H1 (cell line): ENCODE measurements around the gene DYNC2H1. TPM values are rescaled to one million over a fixed set of nuclear protein-coding genes. Genes with fewer than 3 reads are reported as not detected.

Experiments used
- CTCF ChIA-PET: fragments of 300-600 bp; sonication (Branson Sonifier 250); formaldehyde crosslinking; loops from one replicate; lab custom pipeline; 2021; ENCODE audit not compliant: partially characterized antibody; lab: Charles Lee
- POLR2A ChIA-PET: fragments of 300-600 bp; sonication (Branson Sonifier 250); formaldehyde crosslinking; loops from one replicate; lab custom pipeline; 2021; ENCODE audit warnings: inconsistent platforms; ENCODE audit not compliant: partially characterized antibody; lab: Charles Lee
- DNase-seq, 2 experiments: peaks; one replicate each; pipeline versions ENCODE4 v3.0.0 to v3.0.0-alpha.2; 2010 to 2022; ENCODE audit warnings: low spot score in 2 of 2, low read depth in 1 of 2, mixed read lengths in 1 of 2
- FAIRE-seq: peaks from 2 replicates; lab custom pipeline; 2011; peaks lifted over from hg19 to GRCh38; lab: Jason Lieb, UNC
- H2AFZ ChIP-seq: 2 replicates; pipeline ENCODE4 v1.8.1; 2012; ENCODE audit warnings: low read length, inconsistent platforms
- H2AK5ac ChIP-seq: 2 replicates; pipeline ENCODE4 v1.6.1; 2013; ENCODE audit warnings: low read depth, low read length
- H2BK120ac ChIP-seq: replicated peaks from 2 replicates; pipeline ENCODE3; 2013; ENCODE audit warnings: low read depth, low read length, inconsistent platforms
- H2BK12ac ChIP-seq: 2 replicates; pipeline ENCODE4 v1.6.1; 2013; ENCODE audit warnings: low read depth, low read length
- H2BK15ac ChIP-seq: 2 replicates; pipeline ENCODE4 v1.6.1; 2013; ENCODE audit warnings: low read length
- H2BK20ac ChIP-seq: 2 replicates; pipeline ENCODE4 v1.6.1; 2013; ENCODE audit warnings: low read length
- H2BK5ac ChIP-seq: 2 replicates; pipeline ENCODE4 v1.6.1; 2013; ENCODE audit warnings: low read depth, low read length
- H3K14ac ChIP-seq: 2 replicates; pipeline ENCODE4 v1.6.1; 2013; ENCODE audit warnings: inconsistent platforms; ENCODE audit not compliant: insufficient read length
- H3K18ac ChIP-seq: 2 replicates; pipeline ENCODE4 v1.6.1; 2013; ENCODE audit warnings: low read length; ENCODE audit errors: extremely low read depth
- H3K23ac ChIP-seq: 2 replicates; pipeline ENCODE4 v1.6.1; 2013; ENCODE audit warnings: inconsistent platforms; ENCODE audit not compliant: insufficient read length
- H3K23me2 ChIP-seq: 2 replicates; pipeline ENCODE4 v1.6.1; 2013; ENCODE audit warnings: low read depth, low read length
- H3K27ac ChIP-seq: 2 replicates; pipeline ENCODE4 v1.6.1; 2011; ENCODE audit warnings: low read depth, low read length, inconsistent platforms
- H3K27me3 ChIP-seq, 4 experiments: replicated peaks in 1 of 4; 1 replicate in 1 of 4; 2 replicates in 3 of 4; pipeline versions ENCODE4 v1.6.1 to v1.8.1; 2011 to 2013; ENCODE audit warnings: low read length in 3 of 4, mild to moderate bottlenecking in 3 of 4, inconsistent platforms in 2 of 4, mixed read lengths in 2 of 4, moderate library complexity in 1 of 4; ENCODE audit not compliant: control insufficient read depth in 3 of 4, insufficient read depth in 3 of 4; ENCODE audit errors: extremely low read depth in 1 of 4
- H3K36me3 ChIP-seq, 4 experiments: 2 replicates each; pipeline versions ENCODE4 v1.6.1 to v1.8.1; 2011 to 2013; ENCODE audit warnings: mild to moderate bottlenecking in 4 of 4, low read length in 3 of 4, moderate library complexity in 2 of 4, control low read depth in 1 of 4, inconsistent platforms in 1 of 4; ENCODE audit not compliant: insufficient read depth in 4 of 4, control insufficient read depth in 2 of 4
- H3K4ac ChIP-seq: replicated peaks from 2 replicates; pipeline ENCODE3; 2013; ENCODE audit warnings: low read length, low read depth, mixed read lengths, inconsistent platforms; ENCODE audit not compliant: insufficient read length
- H3K4me1 ChIP-seq, 4 experiments: replicated peaks in 1 of 4; 1 replicate in 1 of 4; 2 replicates in 3 of 4; pipeline versions ENCODE4 v1.6.1 to v1.8.1; 2011 to 2013; ENCODE audit warnings: low read length in 3 of 4, inconsistent platforms in 2 of 4, mixed read lengths in 1 of 4; ENCODE audit not compliant: insufficient read depth in 4 of 4, control insufficient read depth in 3 of 4
- H3K4me2 ChIP-seq, 2 experiments: 2 replicates each; pipeline versions ENCODE4 v1.6.1 to v1.8.1; 2011 to 2013; ENCODE audit warnings: low read depth in 2 of 2, low read length in 2 of 2, control low read depth in 1 of 2, inconsistent platforms in 1 of 2, mild to moderate bottlenecking in 1 of 2; ENCODE audit not compliant: insufficient read depth in 1 of 2
- H3K4me3 ChIP-seq, 4 experiments: fragments of 200-600, 300-600 bp in 1 of 4; sonication (generic), shearing (Covaris generic), sonication (Bioruptor Twin) in 1 of 4; 2 replicates each; pipeline versions ENCODE4 v1.5.1 to v1.8.1; 2011 to 2016; ENCODE audit warnings: low read length in 4 of 4, low read depth in 3 of 4, control low read depth in 2 of 4, inconsistent platforms in 2 of 4, mild to moderate bottlenecking in 2 of 4, mixed read lengths in 1 of 4, moderate library complexity in 1 of 4; ENCODE audit not compliant: insufficient read depth in 2 of 4; ENCODE audit errors: extremely low read depth in 1 of 4
- H3K56ac ChIP-seq: replicated peaks from 2 replicates; pipeline ENCODE3; 2013; ENCODE audit warnings: low read depth, mild to moderate bottlenecking, mixed read lengths, low read length, inconsistent platforms; ENCODE audit not compliant: insufficient read length
- H3K79me1 ChIP-seq: 2 replicates; pipeline ENCODE4 v1.6.1; 2013; ENCODE audit warnings: low read depth, low read length, control low read depth
- H3K79me2 ChIP-seq, 2 experiments: 2 replicates each; pipeline versions ENCODE4 v1.6.1 to v1.8.1; 2012 to 2013; ENCODE audit warnings: low read length in 2 of 2, mild to moderate bottlenecking in 2 of 2, inconsistent platforms in 1 of 2; ENCODE audit not compliant: insufficient read depth in 2 of 2, control insufficient read depth in 1 of 2
- H3K9ac ChIP-seq, 4 experiments: replicated peaks in 1 of 4; 1 replicate in 1 of 4; 2 replicates in 3 of 4; pipeline versions ENCODE4 v1.6.1 to v1.8.1; 2011 to 2013; ENCODE audit warnings: low read depth in 3 of 4, low read length in 3 of 4, control low read depth in 2 of 4, mild to moderate bottlenecking in 2 of 4, moderate library complexity in 2 of 4, inconsistent platforms in 1 of 4; ENCODE audit errors: extremely low read depth in 1 of 4
- H3K9me3 ChIP-seq, 2 experiments: 2 replicates each; pipeline versions ENCODE4 v1.6.1 to v1.8.1; 2012 to 2013; ENCODE audit warnings: mild to moderate bottlenecking in 2 of 2, moderate library complexity in 2 of 2, control low read depth in 1 of 2, inconsistent platforms in 1 of 2, low read depth in 1 of 2, low read length in 1 of 2, mixed read lengths in 1 of 2; ENCODE audit not compliant: insufficient read depth in 2 of 2
- H4K20me1 ChIP-seq, 2 experiments: replicated peaks in 1 of 2; 2 replicates each; pipeline versions ENCODE3 to v1.8.1; 2011 to 2013; ENCODE audit warnings: inconsistent platforms in 2 of 2, low read length in 2 of 2, mild to moderate bottlenecking in 1 of 2; ENCODE audit not compliant: insufficient read depth in 2 of 2, control insufficient read depth in 1 of 2
- H4K5ac ChIP-seq: 2 replicates; pipeline ENCODE4 v1.6.1; 2013; ENCODE audit warnings: low read length, low read depth, mixed read lengths, inconsistent platforms; ENCODE audit not compliant: insufficient read length
- H4K8ac ChIP-seq: 2 replicates; pipeline ENCODE4 v1.8.0; 2013; ENCODE audit warnings: mild to moderate bottlenecking, moderate library complexity, low read length, inconsistent platforms; ENCODE audit not compliant: insufficient read depth; ENCODE audit errors: extremely low read depth
- H4K91ac ChIP-seq: replicated peaks from 2 replicates; pipeline ENCODE3; 2013; ENCODE audit warnings: low read length, mixed read lengths, inconsistent platforms; ENCODE audit not compliant: insufficient read length
- BCL11A ChIP-seq, 2 experiments: IDR thresholded peaks; one replicate each; pipeline ENCODE4 v1.6.1; 2011; ENCODE audit warnings: low read depth in 2 of 2, low read length in 2 of 2, mild to moderate bottlenecking in 2 of 2
- CREB1 ChIP-seq: IDR thresholded peaks from 2 replicates; pipeline ENCODE4 v1.6.1; 2012; ENCODE audit warnings: inconsistent platforms
- EZH2 ChIP-seq: fragments of 200-600 bp; sonication (generic); IDR thresholded peaks from 2 replicates; pipeline ENCODE4 v1.7.1; 2012; ENCODE audit warnings: low read depth, mild to moderate bottlenecking, moderate library complexity, low read length, inconsistent platforms; ENCODE audit not compliant: severe bottlenecking
- WGBS, 2 experiments: shearing (Covaris generic) in 1 of 2; methylation state at CpG; one replicate each; pipeline versions ENCODE4 v1.1.6 to v1.1.7; 2013 to 2015; ENCODE audit warnings: low lambda C conversion rate in 2 of 2, mixed read lengths in 2 of 2, inconsistent platforms in 1 of 2, low coverage in 1 of 2, missing lambda C conversion rate in 1 of 2; ENCODE audit not compliant: insufficient replicate concordance in 2 of 2, insufficient coverage in 1 of 2, insufficient read length in 1 of 2; ENCODE audit errors: extremely low coverage in 1 of 2, missing lambda C conversion rate in 1 of 2; 5-methylcytosine and 5-hydroxymethylcytosine counted together
- polyA plus RNA-seq, 7 experiments: library from polyadenylated mRNA; depleted of rRNA in 3 of 7; stranded (reverse) in 5 of 7; unstranded in 2 of 7; fragments of >200 nt in 5 of 7; fragments of 200-250 nt in 2 of 7; gene quantifications; 1 replicate in 5 of 7; 2 replicates in 1 of 7; 4 replicates in 1 of 7; pipeline versions ENCODE4 v1.2.1 to v1.2.3, GENCODE V29; 2011 to 2013; ENCODE audit warnings: missing spikeins in 2 of 7, mixed read lengths in 2 of 7
- total RNA-seq: library from RNA; stranded (reverse); fragmentation: NEBNext Ultra II Directional; extraction: Animal tissue kit (Norgen Biotek cat#: 25700); gene quantifications from 2 replicates; pipeline ENCODE4 v1.2.1, GENCODE V29; 2021
- TF ChIP-seq, protein P1 (sequence below): IDR thresholded peaks from 2 replicates; pipeline ENCODE4 v1.6.1; 2012; ENCODE audit warnings: low read length, inconsistent platforms

DYNC2H1 gene
- total and polyA plus RNA-seq, 2 of the 8 experiments (the other 6 are each of a cell fraction or from before 2014, with no cell fraction given): 6.2 to 12.0 TPM

DNA sequence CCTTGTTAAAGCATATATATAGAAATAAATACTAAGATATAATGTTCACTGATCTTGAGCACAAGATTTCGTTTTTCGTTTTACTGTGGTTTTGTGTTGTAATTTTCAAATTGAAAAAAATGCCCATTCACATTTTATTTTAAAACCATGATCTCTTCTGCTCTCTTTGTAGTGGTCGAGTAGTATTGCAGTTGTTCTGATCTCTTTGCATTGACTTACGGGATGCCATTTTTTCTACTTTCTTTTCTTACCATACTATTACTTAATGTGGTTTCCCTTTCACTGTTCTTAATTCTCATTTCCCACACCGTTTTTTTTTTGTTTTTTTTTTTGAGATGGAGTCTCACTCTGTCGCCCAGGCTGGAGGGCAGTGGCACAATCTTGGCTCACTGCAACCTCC lies 289.6 kb downstream of the DYNC2H1 start:
- Histone ChIP-seq H3K4me2 (no peak overlapping the region), H2BK12ac (no peak overlapping the region), H3K14ac (no peak overlapping the region), H4K91ac (no peak overlapping the region), H3K79me1 (no peaks in the 10 kb centered on the region), H3K23me2 (no peaks in the 10 kb centered on the region), H2BK20ac (no peak overlapping the region), H3K56ac (no peak overlapping the region), H3K9ac (no peak overlapping the region), H3K4me3 (no peak overlapping the region), H4K5ac (no peak overlapping the region), H3K27ac (no peak overlapping the region), H2BK5ac (no peak overlapping the region), H3K79me2 (no peaks in the 10 kb centered on the region), H3K9me3 (no peaks in the 10 kb centered on the region), H3K4ac (no peak overlapping the region), H2AFZ (no peak overlapping the region), H4K8ac (no peak overlapping the region), H3K36me3 (no peaks in the 10 kb centered on the region), H2BK120ac (no peak overlapping the region), H3K4me1 (no peaks in the 10 kb centered on the region), H3K23ac (no peak overlapping the region), H2AK5ac (no peak overlapping the region), H4K20me1 (no peaks in the 10 kb centered on the region), H3K27me3 (no peaks in the 10 kb centered on the region), H2BK15ac (no peak overlapping the region), H3K18ac (no peak overlapping the region)
- TF ChIP-seq CREB1 (no peak), BCL11A (IDR thresholded peaks at IDR 0.05; ENCODE audit: low read depth in 2 of 2, low read length in 2 of 2) (no peak), EZH2 (no peak)
- TF ChIP-seq, protein P1, sequence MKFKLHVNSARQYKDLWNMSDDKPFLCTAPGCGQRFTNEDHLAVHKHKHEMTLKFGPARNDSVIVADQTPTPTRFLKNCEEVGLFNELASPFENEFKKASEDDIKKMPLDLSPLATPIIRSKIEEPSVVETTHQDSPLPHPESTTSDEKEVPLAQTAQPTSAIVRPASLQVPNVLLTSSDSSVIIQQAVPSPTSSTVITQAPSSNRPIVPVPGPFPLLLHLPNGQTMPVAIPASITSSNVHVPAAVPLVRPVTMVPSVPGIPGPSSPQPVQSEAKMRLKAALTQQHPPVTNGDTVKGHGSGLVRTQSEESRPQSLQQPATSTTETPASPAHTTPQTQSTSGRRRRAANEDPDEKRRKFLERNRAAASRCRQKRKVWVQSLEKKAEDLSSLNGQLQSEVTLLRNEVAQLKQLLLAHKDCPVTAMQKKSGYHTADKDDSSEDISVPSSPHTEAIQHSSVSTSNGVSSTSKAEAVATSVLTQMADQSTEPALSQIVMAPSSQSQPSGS: no peak
- 85% methylated on average over 5 of the region's 6 CpGs; no CpG with 5 or more reads in 1 of the 2 experiments for WGBS, 2 experiments
- ChIA-PET CTCF (no interaction called here), POLR2A (no interaction called here)
- FAIRE-seq: no peak
- no peak for DNase-seq
